OCI-LY7 (cell line): Measurements from ENCODE around the gene NCOR2. TPM values are rescaled to one million over a fixed set of nuclear protein-coding genes. Genes with fewer than 3 reads are reported as not detected.

Source experiments
- BruUV-seq: library from RNA; stranded (reverse); fragments of 400-500 nt; replicated peaks from 2 replicates; lab custom pipeline; 2021; lab: Mats Ljungman, UMichigan
- CTCF ChIA-PET: fragments of 300-600 bp; sonication (Branson Sonifier 250); formaldehyde crosslinking; loops from one replicate; lab custom pipeline; 2022; ENCODE audit warnings: antibody characterized with exemption; ENCODE audit not compliant: unreplicated experiment; lab: Charles Lee
- POLR2A ChIA-PET: fragments of 300-600 bp; sonication (Branson Sonifier 250); formaldehyde crosslinking; loops from one replicate; lab custom pipeline; 2022; ENCODE audit warnings: antibody characterized with exemption; lab: Charles Lee
- DNase-seq: peaks from one replicate; pipeline ENCODE4 v3.0.0-alpha.2; 2015; ENCODE audit warnings: low spot score
- H2AFZ ChIP-seq: fragments of 200-600 bp; sonication (generic), shearing (Covaris generic); 2 replicates; pipeline ENCODE4 v1.6.1; 2014; ENCODE audit warnings: mild to moderate bottlenecking, antibody characterized with exemption, low read length, moderate library complexity
- H3K27ac ChIP-seq: fragments of 200-600 bp; sonication (generic); 2 replicates; pipeline ENCODE4 v1.5.1; 2014; ENCODE audit warnings: mixed run types, low read depth, mild to moderate bottlenecking, moderate library complexity, low read length, inconsistent platforms; ENCODE audit not compliant: poor library complexity, severe bottlenecking
- H3K36me3 ChIP-seq: fragments of 200-600 bp; sonication (generic); 2 replicates; pipeline ENCODE4 v1.6.1; 2014; ENCODE audit warnings: mild to moderate bottlenecking, antibody characterized with exemption, low read length, moderate library complexity, mixed read lengths; ENCODE audit not compliant: insufficient read depth
- H3K4me1 ChIP-seq: fragments of 200-600 bp; sonication (generic); 2 replicates; pipeline ENCODE4 v1.5.1; 2014; ENCODE audit warnings: mild to moderate bottlenecking, low read length; ENCODE audit not compliant: insufficient read depth, poor library complexity, severe bottlenecking
- H3K4me2 ChIP-seq: fragments of 200-600 bp; sonication (generic); 2 replicates; pipeline ENCODE4 v1.6.1; 2014; ENCODE audit warnings: mild to moderate bottlenecking, low read length
- H3K4me3 ChIP-seq: fragments of 200-600 bp; sonication (generic); 2 replicates; pipeline ENCODE4 v1.5.1; 2014; ENCODE audit warnings: mild to moderate bottlenecking, low read depth, low read length; ENCODE audit not compliant: poor library complexity, severe bottlenecking
- H3K79me2 ChIP-seq: fragments of 200-600 bp; sonication (generic); 2 replicates; pipeline ENCODE4 v1.6.1; 2016; ENCODE audit warnings: low read depth, mild to moderate bottlenecking, low read length, moderate library complexity, mixed read lengths; ENCODE audit not compliant: insufficient read depth
- H3K9me2 ChIP-seq: fragments of 200-600 bp; sonication (generic); 2 replicates; pipeline ENCODE4 v1.6.1; 2016; ENCODE audit warnings: mild to moderate bottlenecking, low read length, mixed read lengths; ENCODE audit not compliant: insufficient read depth
- H3K9me3 ChIP-seq: fragments of 200-600 bp; sonication (generic); 2 replicates; pipeline ENCODE4 v1.6.1; 2014; ENCODE audit warnings: mild to moderate bottlenecking, mixed run types, low read length, mixed read lengths
- H4K20me1 ChIP-seq: fragments of 200-600 bp; sonication (generic); 2 replicates; pipeline ENCODE4 v1.6.1; 2014; ENCODE audit warnings: mild to moderate bottlenecking, antibody characterized with exemption, low read length, moderate library complexity, mixed read lengths; ENCODE audit not compliant: insufficient read depth
- EZH2phosphoT487 ChIP-seq: fragments of 200-600 bp; sonication (generic); IDR thresholded peaks from 2 replicates; pipeline ENCODE4 v1.6.1; 2018; ENCODE audit warnings: low read depth, borderline replicate concordance, mild to moderate bottlenecking, mixed run types, antibody characterized with exemption, low read length, moderate library complexity, mixed read lengths
- intact Hi-C: fragments of 100-400 bp; cut with micrococcal nuclease; formaldehyde crosslinking; loops from one replicate; pipeline ENCODE4 v1.10.0; 2022; ENCODE audit not compliant: unreplicated experiment
- total RNA-seq, 2 experiments: library from RNA; depleted of rRNA in 1 of 2; stranded (reverse); fragments of >200 nt in 1 of 2; shearing (Covaris generic) in 1 of 2; gene quantifications; 2 replicates each; pipeline ENCODE4 v1.2.3, GENCODE V29; 2014 to 2022
- TF ChIP-seq, protein P1 (sequence below): fragments of 200-600 bp; sonication (generic); conservative IDR thresholded peaks from 2 replicates; pipeline ENCODE4 v1.5.1; 2014; ENCODE audit warnings: mild to moderate bottlenecking, antibody characterized with exemption, low read length, moderate library complexity, mixed read lengths

The NCOR2 gene
- total RNA-seq, 2 experiments from 2014 or later, result 22.7 to 159 TPM

DNA sequence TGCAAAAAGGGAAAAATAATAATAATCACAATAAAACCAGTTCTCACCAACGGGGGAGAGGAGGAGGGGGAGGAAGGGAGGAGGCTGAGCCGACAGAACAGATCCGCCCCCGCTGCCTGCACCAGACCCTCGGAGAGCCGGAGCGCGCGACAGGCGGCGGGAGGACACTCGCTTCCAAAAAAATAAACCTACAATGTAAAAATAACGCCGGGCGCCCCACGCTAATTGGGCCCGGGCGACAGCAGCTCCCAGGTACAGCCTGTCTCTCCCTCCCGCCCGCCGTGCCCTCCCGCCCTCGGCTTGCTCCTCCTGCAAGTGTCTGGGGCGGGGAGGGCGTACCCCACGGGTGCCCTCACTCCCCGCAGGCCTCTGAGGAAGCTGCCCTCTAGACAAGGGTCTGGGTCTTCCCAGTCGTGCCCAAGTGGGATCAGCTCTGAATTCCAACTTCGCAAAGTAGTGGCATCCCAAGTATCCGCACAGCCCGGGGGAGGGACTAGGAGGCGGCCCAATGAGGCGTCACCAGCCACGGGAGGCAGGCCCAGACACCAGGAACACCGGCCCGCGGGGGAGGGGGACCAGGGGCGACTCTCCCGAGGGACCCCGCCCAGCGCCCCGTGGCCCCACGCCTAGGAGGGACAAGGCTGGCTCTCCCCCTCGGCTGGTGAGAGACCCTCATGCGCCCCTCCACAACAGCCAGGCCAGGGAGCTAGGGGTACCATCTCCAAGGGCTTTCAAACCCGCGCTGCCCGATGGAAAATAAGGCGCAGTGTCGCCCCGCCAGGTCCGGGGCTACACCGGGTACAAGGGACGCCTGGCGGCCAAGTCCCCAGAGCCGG, 1.0 kb downstream of the NCOR2 start:
- intact Hi-C loops, result loop anchor here (2.0 to 5.0 kb wide), 4 partner anchors 24 to 201 kb away; no protein-coding TSS in a partner anchor
- Histone ChIP-seq H3K36me3 (no peaks in the 10 kb centered on the region), H3K79me2 (peaks cover 55% of the 10 kb centered on the region), H2AFZ (no peak overlapping the region), H3K4me1 (peaks cover 39% of the 10 kb centered on the region), H4K20me1 (peaks cover 23% of the 10 kb centered on the region), H3K9me2 (no peaks in the 10 kb centered on the region), H3K27ac (peak overlapping the region; percentile 67), H3K4me2 (peak overlapping the region; percentile 95), H3K9me3 (no peaks in the 10 kb centered on the region), H3K4me3 (peak overlapping the region; percentile 90)
- TF ChIP-seq EZH2phosphoT487, result no peak
- TF ChIP-seq, protein P1, sequence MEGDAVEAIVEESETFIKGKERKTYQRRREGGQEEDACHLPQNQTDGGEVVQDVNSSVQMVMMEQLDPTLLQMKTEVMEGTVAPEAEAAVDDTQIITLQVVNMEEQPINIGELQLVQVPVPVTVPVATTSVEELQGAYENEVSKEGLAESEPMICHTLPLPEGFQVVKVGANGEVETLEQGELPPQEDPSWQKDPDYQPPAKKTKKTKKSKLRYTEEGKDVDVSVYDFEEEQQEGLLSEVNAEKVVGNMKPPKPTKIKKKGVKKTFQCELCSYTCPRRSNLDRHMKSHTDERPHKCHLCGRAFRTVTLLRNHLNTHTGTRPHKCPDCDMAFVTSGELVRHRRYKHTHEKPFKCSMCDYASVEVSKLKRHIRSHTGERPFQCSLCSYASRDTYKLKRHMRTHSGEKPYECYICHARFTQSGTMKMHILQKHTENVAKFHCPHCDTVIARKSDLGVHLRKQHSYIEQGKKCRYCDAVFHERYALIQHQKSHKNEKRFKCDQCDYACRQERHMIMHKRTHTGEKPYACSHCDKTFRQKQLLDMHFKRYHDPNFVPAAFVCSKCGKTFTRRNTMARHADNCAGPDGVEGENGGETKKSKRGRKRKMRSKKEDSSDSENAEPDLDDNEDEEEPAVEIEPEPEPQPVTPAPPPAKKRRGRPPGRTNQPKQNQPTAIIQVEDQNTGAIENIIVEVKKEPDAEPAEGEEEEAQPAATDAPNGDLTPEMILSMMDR, result no peak; the same call in 1 of the 2 replicates
- POLR2A ChIA-PET, result no interaction called here
- no TSS peak for BruUV-seq
- peak; percentile 56 for DNase-seq
- CTCF ChIA-PET, result interaction anchor here (0.6 to 0.7 kb wide), 3 partner anchors 45 to 262 kb away, joined by 3 to 5 read pairs (median 4); no protein-coding TSS in a partner anchor

GRCh38 chr12:124565656-124566160, 1.7 kb downstream of the NCOR2 start:
- Histone ChIP-seq H3K4me3 (peak overlapping the region; percentile 90), H3K9me3 (no peaks in the 10 kb centered on the region), H3K4me1 (peaks cover 39% of the 10 kb centered on the region), H3K9me2 (no peaks in the 10 kb centered on the region), H3K79me2 (peaks cover 60% of the 10 kb centered on the region), H2AFZ (no peak overlapping the region), H3K27ac (no peak overlapping the region), H3K4me2 (peak overlapping the region; percentile 95), H4K20me1 (peaks cover 23% of the 10 kb centered on the region), H3K36me3 (no peaks in the 10 kb centered on the region)
- TF ChIP-seq EZH2phosphoT487, result no peak
- TF ChIP-seq, protein P1, result no peak
- intact Hi-C loops, result loop anchor here (2.0 to 5.0 kb wide), 4 partner anchors 23 to 202 kb away; no protein-coding TSS in a partner anchor
- no TSS peak for BruUV-seq
- ChIA-PET CTCF (interaction anchor here (0.6 kb wide), 1 partner anchor 47 kb away, joined by 3 read pairs; no protein-coding TSS in a partner anchor), POLR2A (no interaction called here)
- DNase-seq, result no peak
